OCI-LY1 (cell line): ENCODE measurements around the gene TOM1L2.

Source experiments
- CTCF ChIP-seq: fragments of 200-600 bp; sonication (generic), shearing (Covaris generic); IDR thresholded peaks from 2 replicates; pipeline ENCODE4 v1.5.1; 2017; ENCODE audit warnings: mild to moderate bottlenecking, antibody characterized with exemption, low read length, moderate library complexity, mixed read lengths
- EZH2 ChIP-seq: fragments of 200-600 bp; sonication (generic), shearing (Covaris generic); IDR thresholded peaks from 2 replicates; pipeline ENCODE4 v1.8.0; 2017; ENCODE audit warnings: borderline replicate concordance, mixed run types, mild to moderate bottlenecking, antibody characterized with exemption, low read length, moderate library complexity, mixed read lengths

GRCh38 chr17:17921192-17922069 is 50.8 kb downstream of the TOM1L2 start:
- TF ChIP-seq EZH2 = no peak
- TF ChIP-seq CTCF = no peak
